ENCODE data around the gene HECTD2.
"Not testable (repeated sequence)": the region's sequence is repeated elsewhere in the genome, so short reads cannot be mapped to it uniquely, and the experiment has no call there.

Gene HECTD2

DNA sequence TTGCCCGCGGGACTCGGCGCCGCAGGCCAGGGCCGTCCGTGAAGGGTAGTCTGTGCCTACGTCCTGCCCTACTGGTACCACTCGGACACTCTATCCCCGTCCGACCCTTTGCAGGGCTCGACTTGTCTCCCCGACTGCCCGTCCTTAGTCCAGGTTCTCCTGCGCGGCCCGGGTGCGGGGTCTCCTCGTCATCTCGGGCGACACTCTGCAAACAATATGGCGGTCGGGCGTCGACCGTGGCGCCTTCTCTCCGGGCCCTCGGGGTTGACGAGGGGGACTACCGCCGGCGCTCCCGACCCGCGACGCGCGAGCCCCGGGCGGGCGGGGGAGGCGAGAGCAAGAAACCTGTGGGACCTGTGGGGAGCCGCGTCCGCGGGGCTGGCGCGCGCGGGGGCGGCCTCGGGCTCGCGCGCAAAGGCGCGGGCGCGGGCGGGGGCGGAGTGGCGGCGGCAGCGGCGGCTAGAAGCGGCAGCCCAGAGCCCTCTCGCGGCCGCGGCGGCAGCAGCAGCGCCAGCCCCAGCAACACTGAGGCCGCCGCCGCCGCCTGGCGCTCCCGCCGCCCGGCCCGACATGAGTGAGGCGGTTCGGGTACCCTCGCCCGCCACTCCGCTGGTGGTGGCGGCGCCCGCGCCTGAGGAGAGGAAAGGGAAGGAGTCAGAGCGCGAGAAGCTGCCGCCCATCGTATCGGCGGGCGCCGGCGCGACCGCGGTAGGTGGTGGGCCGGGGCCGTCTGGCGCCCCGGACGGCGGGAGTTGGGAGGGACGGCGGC is at the start of gene HECTD2:
TSS of gene HECTD2 (plus strand) at position 476 of the 769 bp plus-strand sequence. CDS start at position 571, 95 bp downstream.
- DNase-seq, result peak; percentile 79

DNA sequence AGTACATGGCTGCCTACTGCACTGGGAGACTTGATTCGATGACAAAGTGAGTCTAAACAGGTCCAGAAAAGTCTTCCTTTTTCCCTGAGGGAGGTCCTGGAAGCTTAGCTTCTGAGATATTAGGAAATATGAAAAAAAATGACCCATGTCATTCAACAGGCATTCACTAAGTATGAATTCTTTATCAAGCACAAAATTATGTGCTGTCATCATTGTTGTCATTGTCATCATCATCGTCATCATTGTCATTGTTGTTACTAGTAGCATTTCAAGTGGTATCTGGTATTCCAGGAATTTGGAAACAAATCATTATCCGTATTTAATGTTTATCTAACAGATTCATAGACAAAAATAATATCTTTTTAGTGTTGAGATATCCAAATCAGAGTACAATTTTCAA is 49.7 kb upstream of the HECTD2 start:
- DNase-seq, result no peak

DNA sequence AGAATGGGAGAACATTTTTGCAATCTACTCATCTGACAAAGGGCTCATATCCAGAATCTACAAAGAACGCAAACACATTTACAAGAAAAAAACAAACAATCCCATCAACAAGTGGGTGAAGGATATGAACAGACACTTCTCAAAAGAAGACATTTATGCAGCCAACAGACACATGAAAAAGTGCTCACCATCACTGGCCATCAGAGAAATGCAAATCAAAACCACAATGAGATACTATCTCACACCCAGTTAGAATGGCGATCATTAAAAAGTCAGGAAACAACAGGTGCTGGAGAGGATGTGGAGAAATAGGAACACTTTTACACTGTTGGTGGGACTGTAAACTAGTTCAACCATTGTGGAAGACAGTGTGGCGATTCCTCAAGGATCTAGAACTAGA is 44.6 kb upstream of the HECTD2 start:
- not testable (repeated sequence) for DNase-seq

DNA sequence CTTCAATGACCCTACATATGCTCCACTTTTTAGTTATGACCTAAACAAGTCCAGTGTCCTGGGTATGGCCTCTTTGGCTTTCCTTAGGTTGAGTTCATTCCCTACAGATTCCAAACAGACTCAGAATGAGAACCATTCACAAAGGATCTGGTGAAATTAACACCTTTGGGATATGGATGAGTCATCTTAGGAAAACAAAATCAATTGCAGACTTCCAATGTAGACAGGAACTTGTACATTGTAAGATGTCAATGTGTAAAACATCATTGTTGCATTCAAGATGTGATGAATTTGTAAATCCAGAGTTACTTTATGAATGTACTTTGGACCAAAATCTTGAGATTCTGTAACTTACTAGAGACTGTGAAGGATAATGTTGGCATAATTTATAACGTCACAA is 43.4 kb upstream of the HECTD2 start:
- DNase-seq, result no peak

DNA sequence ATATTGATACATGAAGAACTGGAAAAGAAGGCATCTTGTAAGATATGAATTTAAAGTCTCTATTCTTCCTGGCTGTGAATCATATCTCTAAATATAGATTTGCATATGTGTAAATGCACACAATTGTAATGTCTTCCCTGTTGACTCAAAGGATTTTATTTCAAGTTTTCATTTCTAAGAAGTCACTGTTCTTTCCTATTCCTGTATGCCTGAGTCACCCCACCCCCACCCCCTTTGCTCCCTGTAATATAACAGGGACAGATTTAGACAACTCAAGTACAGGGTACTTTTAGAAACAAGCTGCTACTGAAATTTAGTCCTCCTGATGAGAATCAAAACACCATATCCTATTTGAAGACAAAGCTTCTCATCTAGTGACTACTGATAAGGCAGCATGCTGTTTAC is 43.0 kb upstream of the HECTD2 start:
- DNase-seq, result no peak

DNA sequence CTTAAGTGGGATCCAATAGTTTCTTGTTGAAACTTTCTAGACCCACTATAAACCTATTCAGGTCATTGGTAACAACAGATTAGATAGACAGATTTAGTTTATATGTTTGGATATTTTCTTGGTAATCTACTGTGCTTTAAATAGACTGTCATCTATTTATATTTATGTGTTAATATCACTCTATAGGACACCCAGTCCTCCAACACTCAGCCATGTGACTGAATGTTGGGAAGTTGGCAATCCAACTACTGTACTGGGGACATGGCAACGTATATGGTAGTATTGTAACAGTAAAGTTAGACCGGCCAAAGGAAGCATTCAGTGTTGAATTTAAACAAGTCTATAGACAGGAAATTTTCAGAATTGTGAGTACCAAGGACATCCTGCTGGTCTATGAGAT is 42.6 kb upstream of the HECTD2 start:
- no peak for DNase-seq

GRCh38 chr10:91369978-91370589 is 40.1 kb upstream of the HECTD2 start:
- DNase-seq, result not testable (repeated sequence)

GRCh38 chr10:91374052-91374451 is 36.1 kb upstream of the HECTD2 start:
- no peak for DNase-seq

DNA sequence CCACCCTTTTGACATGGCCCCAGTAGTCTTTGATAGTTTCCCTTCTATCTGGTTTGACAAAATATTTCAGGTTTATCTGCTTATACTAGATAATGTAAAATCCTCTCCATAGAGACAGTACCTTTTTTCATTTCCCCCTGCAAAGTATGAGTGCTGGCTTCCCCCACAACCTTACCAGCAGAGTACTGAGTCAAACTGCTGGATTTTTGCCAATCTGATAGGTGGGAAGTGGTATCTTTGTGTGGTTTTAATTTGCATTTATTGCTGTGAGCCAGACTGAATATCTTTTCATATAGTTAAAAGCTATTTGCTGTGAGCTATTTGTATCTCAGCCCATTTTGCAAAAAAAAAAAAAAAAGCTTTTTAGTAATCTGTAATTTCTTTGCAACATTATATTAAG is 32.1 kb upstream of the HECTD2 start:
- no peak for DNase-seq

GRCh38 chr10:91380873-91381256 is 29.3 kb upstream of the HECTD2 start:
- DNase-seq, result no peak

GRCh38 chr10:91381257-91381891 is 28.8 kb upstream of the HECTD2 start:
- DNase-seq, result no peak

DNA sequence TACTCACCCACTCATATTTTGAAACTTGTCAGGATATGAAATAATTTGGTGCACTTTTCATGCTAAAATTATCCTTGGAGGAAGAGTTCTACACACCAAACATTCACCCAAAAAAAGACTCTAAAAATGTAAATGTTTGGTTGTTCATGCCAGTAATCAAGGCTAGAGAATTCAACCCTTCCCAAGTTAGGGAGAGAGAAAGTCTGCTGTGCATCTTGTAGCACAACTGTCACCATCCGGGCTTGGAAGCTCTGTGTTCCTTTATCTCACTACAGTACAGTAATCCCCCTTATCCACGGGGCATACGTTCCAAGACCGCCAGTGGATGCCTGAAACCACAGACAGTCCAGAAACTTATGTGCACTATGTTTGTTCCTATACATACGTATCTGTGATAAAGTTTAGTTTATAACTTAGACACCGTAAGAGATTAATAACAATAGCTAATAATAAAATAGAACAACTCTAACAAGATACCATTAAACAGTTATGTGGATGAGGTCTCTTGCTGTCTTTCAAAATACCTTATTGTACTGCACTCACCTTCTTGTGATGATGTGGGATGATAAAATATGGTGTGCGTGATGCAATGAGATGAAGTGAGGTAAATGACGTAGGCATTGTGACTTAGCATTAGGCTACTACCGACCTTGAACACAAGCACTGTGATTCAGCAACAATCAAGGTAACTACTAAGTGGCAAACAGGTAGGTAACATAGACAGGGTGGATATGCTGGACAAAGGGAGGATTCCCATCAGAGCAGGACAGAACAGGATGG is 24.6 kb upstream of the HECTD2 start:
- DNase-seq, result no peak

DNA sequence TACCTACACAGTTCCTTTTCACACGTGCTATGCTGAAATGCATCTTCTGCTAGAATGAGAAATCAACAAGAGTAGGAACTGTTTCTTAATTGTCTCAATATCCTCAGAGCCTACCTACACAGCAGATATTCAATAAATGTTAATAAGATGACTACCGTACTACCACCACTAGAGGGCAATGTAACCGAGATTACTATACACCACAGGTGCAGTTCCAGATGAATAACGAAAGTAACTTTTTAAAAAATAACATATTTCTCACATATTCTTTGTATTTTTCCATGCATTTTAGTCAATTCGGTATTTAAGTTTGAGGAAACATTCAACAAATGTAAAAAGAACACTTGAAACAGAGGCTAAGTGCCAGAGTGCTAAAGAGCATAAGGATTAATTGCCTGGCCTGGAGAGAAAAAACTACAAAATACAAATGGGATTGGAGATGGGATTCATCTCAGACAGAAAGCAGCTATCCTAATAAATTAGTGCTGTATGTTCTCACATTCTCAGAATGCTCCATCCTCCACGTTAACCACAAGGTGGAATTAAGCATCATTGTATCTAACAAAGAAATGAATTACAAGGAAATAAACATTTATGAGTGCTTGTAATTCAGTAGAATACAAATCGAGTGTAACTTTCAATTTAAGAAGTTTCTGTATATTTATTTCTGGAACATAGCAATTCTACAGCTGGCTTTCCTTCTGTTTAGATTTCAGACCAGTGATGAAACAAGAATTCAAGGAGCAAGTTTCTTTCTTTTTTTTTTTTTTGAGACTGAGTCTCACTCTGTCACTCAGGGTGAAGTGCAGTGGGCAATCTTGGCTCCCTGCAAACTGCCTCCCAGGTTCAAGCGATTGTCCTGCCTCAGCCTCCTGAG is 20.3 kb upstream of the HECTD2 start:
- no peak for DNase-seq

DNA sequence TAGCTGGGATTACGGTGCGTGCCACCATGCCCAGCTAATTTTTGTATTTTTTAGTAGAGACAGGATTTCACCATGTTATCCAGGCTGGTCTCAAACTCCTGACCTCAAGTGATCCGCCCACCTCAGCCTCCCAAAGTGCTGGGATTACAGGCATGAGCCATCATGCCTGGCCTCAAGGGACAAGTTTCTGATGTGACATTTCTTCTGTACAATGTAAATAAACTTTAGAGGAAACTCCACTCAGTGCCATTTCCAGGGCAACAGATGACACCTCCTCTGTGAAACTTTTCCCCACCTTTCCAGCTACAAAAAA is 19.7 kb upstream of the HECTD2 start:
- not testable (repeated sequence) for DNase-seq

DNA sequence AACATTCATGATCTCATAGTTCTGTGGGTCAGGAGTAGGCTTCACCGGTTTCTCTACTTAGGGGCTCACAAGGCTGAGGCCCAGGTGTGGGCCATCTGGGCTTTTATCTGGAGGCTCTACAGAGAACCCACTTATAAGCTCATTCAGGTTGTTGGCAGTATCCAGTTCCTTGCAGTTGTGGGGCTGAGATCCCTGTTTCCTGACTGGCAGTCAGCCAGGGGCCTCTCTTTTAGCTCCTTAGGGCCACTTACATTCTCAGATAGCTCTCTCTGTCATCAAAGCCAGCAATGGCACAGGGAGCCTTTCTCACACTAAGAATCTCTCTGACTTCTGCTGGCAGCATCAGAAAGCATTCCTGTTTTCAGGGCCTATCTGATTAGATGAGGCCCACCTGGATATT is 18.2 kb upstream of the HECTD2 start:
- no peak for DNase-seq

DNA sequence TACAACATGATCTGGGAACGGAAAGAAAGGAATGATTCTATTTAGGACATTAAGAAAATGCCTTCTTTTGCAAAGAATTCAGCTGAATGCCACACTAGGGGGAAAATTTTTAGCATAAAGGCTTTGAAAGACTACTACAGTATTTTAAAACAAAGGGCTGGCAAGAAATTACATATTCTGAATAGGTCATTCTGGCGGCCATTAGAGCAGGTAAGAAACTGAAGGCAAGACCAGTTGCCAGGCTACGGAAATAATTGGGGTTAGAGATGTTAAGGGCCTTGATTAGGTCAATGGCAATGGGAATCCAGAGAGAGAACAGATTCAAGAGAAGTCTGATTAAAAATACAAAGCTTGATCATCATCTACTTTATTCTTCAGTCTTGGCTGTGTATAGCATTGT is 3.8 kb upstream of the HECTD2 start:
- DNase-seq, result no peak

DNA sequence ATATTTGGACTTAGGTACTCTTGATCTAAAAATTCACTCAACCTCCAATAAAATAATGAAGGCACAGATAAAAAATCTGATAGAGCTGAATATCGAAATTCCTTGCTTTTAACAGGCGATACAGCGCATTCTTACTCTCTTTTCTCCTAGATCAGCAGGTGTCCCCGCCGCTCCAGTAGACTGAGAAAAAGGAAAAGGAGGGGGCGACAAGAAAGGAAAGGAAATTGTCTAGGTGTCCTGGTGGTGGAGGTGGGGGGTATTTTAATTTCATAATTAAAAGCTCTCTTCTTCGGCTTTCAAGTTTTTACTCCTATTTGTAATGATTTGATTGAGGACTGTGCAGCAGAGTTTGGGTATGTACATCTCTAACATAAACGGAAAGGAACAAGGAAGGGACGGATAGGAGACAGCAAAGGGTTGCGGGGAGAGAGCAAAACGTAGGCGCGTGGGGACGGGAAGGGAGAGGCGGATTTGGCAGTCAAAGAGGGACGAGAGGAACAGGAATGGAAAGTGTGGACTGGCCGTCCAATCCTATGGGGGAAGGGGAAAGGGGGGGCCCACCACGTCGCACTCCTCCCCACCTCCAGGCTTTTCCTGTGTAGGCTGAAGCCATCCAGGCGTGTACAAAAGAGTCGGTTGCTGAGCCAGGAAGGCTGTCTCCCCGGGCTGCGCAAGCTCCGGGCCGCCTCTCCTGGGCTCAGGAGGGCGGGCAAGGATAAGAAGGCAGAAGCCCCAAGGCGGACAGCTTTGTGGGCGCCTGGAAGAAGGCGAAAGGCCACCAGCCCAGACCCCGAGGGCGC is 875 bp upstream of the HECTD2 start:
- DNase-seq, result no peak

DNA sequence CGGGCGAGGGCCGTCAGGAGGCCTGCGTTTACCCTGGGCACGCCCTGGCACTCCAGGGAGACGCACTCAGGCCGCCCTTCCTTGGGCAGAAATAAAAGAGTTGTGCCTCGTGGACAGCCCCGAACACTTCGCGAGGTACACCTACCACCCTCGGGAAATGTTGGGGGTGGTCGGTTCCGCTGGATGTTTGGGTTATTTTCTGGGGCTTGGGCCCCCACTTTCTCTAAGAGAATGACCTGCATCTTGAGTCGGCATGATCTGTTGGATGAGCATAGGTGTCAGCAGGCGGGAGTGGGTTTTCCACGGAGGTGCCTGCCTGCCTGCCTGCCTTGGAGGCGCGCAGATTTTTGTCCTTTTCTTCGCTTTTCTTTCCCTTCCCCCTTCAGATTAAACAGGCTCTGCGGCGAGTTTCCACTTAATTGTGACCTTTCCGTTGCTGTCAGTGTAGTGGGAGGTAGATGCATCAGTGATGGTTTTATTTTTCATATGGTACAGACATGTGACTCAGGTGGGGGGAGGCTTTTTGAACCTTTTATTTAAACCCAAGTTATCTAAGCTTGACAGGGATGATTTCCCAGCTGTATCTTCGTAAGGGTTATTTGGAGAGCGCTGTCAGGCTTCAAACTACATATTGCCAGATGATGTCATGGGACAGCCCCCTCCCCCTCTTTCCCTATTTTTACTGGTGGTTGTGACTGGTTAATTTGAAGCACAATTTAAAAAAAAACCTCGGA is 661 bp downstream of the HECTD2 start:
- no peak for DNase-seq

- DNase-seq, result no peak
Observed at GRCh38 chr10:91411621-91412020, 1.5 kb downstream of the HECTD2 start.

DNA sequence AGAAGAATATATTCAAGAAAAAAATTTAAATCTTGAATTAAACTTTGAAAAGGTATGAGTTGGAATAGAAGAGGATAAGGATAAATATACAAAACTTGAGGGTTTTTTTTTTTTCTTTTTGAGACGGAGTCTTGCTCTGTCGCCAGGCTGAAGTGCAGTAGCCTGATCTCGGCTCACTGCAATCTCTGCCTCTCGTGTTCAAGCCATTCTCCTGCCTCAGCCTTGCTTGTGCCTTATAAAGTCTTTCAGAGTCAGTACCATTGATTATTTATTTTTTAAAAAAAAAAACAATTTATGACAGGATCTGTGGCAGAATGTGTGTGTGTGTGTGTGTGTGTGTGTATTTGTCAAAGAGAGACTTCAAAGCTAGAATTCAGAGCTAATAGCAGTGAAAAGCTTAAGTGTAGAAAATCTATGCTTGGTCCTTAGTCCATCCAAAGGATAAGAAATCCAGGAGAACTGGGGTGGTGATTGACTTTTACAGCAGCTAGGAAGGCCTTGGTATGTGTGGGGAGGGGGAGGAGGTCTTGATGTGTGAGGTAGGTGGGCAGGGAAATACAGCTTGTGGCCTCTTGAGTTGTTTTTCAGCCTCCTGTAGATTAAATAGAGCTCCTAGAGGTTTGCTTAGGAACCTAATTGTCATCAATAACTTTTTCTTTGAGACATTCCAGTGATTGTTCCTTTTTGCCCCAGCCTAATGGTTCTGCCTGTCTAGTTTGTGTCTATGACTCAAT is 2.4 kb downstream of the HECTD2 start:
- DNase-seq, result no peak
